Measurements from ENCODE around the gene ALS2.

The ALS2 gene

DNA sequence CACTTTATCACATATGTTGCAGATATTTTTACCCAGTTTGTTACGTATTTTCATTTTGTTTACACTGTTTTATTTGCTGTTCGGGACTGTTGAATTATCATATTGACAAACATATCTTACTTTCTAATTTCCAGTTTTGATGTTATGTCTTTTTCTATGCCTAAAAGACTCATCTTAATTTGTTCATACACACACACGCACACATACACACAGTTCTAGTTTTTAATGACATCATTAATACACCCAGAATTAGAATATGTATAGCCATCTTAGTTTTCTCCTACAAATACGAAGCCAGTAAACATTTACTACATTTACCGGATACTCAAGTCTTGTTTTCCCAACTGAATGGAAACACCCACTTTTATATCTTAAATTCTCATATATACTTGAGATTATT, 29.2 kb downstream of the ALS2 start:
- no peak for DNase-seq

DNA sequence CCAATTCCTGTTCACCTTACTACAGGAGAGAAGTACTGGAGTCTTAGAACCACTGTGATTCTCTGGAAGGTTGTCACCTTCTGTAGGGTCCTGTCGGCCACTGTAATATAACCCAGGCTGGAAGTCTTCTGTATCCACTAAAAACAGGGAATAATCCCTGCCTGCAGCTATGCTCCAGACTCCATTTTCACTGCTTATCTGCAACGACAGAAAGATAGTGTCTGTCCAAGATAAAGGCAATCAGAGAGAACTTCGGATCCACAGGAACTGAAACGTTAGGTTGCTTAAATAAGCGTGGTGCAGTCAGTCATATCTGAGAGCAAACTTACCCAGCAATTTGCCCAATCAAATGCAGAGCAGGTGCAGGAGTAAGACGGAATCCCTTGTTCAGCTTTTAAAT, 34.2 kb downstream of the ALS2 start:
- no peak for DNase-seq

DNA sequence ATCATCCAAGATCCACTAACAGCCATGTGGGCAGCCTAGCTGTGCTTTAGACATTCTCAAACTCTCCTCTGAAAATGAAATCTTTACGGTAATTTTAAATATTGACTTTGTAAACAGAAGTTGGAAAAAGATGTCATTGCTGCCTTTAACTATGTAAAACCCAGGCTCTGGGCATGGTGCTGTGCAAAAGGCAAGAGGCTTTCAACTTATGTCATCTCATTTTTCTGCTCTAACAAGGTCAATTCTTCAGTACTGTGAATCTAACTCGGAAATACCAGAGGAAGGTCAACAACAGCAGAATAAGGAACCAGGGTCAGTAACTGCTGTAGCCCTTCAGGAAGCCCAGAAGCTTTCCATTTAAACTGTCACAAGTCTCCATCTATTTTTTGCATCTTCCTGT, 45.2 kb downstream of the ALS2 start:
- no peak for DNase-seq

DNA sequence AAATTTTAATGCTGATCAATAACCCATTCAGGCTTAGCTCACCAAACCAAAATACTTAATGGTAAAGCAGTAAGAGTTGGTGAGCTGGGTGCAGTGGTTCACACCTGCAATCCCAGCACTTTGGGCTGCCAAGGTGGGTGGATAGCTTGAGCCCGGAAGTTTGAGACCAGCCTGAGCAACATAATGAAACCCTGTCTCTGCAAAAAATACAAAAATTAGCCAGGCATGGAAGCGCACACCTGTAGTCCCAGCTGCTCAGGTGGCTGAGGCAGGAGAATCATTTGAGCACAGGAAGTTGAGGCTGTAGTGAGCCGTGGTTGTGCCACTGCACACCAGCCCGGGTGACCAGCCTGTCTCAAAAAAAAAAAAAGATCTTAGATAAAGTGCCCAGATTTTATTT, 46.6 kb downstream of the ALS2 start:
- no peak for DNase-seq

DNA sequence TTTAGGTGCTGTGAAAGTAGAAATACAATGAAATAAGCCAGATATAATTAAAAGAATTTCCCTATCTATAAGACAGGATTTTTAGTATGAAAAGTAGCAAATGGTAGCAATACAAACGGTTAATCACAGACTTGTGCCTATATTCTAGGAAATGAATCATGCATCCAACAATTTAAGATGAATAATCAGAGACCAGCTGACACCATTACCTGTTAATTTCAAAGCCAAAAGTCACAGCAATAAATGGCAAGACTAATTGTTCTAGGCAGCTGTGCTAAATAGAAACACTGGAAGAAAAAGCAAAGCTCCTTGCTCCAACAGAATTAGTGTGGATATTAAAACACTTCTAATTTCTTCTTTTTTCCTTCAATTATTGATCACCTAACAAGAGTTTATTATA, 47.2 kb downstream of the ALS2 start:
- no peak for DNase-seq

DNA sequence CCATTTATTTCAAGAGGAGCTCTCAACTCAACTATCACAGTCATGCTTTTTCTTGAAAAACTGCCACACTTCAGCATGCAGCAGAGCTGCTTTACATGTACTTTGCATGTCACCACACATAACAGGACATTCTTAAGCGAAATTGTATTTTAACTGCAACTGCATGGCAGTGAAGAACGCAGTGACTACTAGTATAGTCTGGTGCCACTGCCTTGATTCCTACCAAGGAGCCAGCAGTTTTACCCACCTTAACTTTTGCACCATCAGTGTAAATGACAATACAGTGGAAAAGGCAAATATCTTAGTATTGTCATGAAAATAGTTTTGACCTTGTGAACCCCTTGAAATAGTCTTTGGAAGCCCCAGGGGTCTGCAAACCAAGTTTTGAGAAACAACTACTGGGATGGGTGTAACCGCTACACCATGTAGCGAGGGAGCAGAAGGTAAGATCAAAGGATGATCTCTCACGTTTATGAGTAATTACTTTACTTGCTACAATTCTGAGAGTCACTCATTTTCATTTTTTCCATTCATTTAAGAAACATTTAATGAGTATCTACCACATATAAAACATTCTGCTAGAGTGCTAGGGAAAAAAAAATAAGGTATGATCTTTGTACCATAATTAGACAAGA, 50.0 kb downstream of the ALS2 start:
- peak; percentile 56 for DNase-seq

DNA sequence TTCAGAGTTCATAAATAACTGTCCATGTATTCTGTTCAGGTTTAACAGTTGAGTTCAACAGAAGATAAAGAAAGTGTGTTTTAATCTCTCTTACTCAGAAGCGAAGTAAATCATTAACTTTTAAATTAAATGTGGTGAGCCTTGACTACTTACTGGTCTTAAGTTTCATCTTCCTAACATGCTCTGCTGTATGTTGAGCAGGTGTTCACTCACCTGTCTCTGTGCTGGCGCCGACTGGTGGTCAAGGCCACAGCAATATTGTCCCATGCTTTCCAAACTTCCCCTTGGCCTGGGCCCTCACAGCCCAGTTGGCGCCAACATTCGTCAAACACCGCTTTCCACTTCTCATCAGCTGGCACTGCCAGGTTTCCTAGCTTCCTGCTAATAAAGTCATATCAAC, 65.3 kb downstream of the ALS2 start:
- DNase-seq, result no peak

DNA sequence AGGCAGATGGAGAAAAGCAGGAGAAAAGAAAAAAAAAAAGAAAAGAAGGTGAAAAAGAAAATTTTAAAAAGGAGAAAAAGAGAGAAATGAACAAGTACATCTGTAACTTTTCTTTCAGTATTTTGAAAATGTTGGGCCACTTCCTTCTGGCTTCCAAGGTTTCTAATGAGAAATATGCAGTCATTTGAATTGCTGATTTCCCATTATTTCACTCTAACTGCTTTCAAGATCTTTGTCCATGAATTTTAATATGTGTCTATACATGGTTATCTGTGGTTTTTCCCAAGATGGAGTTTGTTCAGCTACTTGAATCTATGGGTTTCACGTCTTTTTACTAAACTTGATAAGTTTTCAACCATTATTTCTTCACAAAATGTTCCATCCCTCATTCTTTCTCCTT, 68.0 kb downstream of the ALS2 start:
- DNase-seq, result no peak

DNA sequence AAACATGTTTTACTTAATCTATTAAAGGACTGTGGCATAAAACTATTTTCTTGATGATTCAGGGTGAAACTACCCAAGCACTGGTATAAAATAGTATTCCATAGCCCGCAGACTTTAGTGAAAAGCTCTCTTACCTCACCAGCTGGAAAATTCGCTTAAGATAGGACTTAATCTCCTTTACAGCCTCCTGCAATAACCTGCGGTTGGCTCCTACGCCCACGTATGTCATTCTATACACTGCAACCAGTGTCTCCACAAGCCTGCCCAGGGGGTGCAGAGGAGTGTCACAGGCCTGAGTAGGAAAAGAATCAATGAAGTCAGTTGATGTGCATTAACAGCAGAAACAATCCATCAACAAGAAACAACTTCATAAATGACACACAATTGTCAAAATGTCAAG, 71.0 kb downstream of the ALS2 start:
- no peak for DNase-seq

DNA sequence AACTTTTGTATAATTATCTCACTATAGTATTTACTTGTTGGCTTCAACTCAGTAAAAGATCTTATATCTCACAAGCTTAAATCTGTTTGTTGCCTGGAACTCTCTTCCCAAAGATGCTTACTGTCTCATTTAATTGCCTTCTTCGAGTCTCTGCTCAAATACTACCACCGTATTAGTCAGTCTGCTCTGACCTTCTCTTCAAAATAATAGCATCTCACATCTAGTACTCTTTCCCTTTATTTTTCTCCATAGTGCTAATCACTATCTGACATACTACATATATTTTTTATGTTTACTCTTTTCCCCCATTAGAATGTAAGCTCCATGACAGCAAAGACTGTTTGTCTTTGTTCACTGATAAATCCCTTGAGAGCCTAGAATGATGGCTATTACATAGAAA, 71.7 kb downstream of the ALS2 start:
- DNase-seq, result no peak

DNA sequence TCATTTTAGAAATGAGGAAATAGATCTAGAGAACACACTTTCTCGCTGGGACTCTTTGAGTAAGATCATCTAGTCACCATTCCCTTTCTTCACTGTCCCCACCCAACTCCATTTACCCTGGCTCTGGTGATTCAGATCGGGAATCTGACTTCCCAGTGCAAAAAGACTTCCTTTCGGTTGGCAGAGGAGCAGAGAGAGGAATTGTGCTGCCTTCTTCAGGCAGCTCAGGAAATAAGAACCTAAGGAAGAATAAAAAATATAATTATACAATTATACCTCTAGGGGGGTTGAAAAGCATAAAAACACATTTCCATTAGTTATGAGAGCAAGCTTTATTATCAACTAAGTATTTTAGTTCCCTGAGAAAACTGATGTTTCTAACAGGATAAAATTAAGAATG, 73.0 kb downstream of the ALS2 start:
- DNase-seq, result no peak

DNA sequence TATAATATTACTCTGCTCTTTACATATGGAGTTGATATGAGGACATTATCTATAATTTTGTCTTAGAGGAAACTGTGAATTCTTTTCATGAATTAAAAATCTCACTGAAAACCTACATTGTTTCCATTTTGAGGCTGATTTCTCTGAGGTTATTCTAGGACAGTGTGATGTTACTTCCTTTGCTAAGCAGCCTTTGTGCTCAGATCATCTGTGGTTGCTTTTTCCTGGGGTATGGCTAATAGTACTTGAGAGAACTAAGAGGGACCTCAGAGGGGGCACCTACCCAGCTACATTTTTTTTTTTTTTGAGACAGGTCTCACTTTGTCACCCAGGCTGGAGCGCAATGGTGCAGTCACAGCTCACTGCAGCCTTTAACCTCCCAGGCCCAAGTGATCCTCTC, 73.6 kb downstream of the ALS2 start:
- no peak for DNase-seq

DNA sequence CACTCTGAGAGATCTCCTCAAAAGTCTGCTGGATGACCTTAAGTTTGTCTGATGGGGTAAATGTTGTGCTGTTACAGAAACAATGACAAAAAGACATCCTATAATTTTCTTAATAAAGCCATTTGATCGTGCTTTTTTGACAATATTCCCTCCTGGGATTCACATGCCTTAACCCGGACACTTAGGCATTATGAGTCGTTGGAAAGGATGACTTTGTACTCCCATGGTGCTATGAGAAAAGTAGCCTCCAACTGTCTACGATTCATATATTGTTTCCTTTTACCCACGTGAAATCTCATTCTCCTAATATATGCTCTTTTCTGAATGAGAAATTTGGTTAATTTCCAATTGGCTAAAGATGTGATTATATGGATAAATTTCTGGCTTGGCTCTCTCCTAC, 76.2 kb downstream of the ALS2 start:
- no peak for DNase-seq

DNA sequence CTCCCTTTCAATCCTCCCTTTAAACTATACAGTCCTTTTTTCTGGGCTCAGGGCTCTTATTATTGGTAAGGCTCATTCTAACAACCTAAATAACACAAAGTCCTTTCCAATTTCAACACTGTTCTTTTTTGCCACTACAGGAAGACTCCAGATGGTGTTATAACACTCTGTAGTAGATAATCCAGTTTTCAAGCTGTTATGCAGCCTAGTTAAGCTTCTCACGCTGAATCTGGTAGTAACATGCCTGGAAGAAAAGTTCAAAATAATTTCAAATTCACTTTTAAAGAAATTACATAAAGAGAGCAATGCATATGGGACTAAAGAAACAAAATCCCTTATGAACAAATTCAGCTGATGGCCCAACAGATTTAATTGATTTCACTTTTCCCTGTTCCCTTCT, 79.1 kb downstream of the ALS2 start:
- no peak for DNase-seq

DNA sequence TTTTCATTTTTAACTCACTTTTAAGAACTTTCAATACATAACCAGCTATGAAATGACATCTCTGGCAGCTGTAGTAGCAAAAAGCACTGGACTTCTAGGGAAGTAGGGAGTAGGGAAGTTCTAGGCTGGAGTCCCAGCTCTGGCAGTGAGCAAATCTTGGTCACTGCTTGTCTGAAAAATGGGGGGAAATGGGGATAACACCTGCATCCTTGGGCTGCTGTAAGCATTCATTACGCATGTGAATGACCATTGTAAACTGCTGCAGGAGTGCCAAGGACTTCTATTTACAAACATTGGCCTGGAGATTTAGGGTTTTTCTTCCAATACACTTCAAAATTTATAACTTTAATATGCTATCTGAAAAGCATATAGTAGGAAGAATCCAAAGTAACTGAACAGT, 81.3 kb downstream of the ALS2 start:
- no peak for DNase-seq

DNA sequence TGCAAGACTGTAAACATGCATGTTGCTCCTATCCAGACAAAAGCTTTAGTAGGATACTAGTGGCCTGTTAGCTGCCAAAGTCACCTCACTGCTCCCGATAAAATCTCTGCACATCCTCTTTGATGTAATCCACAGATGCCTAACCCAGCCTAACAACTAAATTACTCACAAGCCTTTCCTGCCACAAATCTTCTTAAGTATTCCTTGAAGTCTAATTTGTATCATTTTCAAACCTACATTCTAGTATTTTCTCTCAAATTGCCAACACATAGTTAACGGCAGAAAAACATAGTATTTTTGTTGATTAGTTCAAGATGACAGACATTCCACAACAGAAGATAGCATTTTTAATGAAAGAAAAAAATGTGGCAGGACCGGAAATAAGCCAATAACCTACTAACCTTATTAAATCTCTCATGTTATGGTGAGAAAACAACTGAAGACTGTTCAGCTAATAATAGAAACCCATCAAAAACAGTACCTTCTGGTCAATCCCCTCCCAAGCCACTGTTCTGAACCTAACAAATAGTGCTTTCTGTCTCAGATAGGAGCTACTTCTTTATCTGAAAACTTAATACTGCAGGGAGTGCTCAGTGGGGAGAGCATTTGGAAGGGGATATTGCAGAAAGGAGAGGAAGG, 82.0 kb downstream of the ALS2 start, which contains the start of gene MPP4:
MPP4 (minus strand) TSS at position 57 of the 639 bp plus-strand sequence. CDS start 4,690 bp downstream, outside the sequence.
- peak; percentile 5 for DNase-seq

DNA sequence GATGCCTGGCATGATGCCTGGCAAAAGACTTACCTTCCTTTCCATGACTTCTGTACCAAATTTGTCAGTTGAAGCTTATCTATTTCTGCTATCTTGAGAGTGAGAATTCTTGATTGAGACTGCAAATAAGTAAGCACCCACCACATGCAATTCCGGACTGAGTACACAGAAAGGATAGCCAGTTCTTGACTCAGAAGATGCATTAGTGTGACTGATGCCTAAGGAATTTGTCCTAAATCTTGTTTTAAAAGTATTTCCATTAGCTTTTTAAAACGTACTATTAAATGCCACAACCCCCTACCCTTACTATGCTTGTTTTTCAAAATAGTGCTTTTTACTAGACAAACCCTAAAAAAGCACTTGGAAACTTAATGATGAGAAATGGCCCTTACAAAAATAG, 82.8 kb downstream of the ALS2 start:
- DNase-seq, result no peak

DNA sequence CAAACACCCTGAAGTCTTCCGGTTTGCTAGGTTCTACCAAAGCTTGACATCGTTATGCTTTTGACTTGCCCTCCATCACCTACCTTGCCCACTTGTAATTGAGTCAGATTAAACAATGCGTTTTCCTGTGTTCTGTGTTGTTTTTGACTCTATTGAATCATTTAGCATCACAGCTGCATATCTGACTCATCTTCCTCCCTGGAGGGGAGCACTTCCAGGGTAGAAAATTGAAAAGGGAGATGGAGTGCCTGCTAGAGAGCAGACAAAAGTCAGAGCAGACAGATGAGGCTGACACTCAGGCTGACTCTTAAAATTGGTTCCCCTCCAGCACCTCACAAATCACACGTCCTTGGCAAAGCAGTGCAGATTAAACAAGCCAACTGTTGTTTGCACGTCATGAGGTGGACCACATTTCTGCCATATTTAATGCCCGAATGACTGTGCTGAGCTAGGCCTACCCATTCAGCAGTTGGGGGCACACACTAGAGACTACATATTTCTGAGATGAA, 84.5 kb downstream of the ALS2 start:
- DNase-seq, result peak; percentile 24

DNA sequence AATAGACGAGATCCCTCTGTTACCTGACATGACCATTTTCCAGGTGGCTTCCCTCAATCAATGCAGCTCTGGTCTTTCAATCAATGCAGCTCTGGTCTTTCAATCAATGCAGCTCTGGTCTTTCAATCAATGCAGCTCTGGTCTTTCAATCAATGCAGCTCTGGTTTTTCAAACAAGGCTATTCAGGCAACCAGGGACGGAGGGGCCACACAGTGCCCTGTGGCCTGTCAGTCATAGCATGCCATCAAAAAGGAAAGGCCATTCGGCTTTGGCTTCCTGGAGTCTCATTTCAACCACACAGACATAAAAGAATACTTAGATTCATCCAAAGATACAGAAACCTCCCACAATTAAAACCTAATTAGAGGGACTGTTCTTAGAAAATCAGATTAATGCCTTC, 95.6 kb downstream of the ALS2 start:
- DNase-seq, result no peak

DNA sequence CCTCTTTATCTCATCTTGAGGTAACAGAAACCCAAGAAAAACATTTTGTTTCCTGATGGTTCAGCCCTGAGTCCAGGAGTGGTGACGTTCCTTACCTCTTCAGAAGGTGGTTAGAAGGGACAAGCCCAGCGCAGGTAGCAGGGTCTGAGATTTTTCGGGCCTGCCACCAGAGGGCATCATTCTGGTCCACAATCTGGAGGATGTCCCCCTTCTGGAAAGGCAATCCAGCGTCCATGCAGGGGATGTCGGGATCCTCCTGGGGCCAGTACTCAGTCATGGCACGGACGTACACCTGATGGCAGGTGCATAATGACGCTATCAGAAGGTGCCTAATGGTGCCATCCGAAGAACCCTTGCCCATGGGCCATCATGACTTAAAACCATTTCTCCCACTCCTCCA, 100.0 kb downstream of the ALS2 start:
- DNase-seq, result peak; percentile 20

DNA sequence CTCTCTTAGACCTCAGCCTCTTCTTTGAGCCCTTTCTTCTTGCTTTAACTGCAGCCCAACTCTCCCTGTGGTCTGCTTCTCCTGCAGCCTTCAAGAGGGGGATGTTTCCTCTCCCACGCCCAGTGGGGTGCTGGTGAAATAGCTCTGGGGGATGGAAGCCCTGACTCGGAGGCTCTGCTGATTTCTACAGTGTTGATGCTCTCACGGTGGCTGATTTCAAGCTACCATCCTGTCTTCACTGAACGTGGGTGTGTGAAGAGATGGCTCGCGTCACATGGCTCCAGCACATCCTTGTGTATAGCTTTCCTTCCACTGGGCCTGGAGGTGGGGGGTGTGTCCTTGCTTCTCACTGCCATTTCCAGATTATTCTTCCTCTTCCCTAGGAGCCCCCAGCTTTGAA, 102.3 kb downstream of the ALS2 start:
- no peak for DNase-seq

DNA sequence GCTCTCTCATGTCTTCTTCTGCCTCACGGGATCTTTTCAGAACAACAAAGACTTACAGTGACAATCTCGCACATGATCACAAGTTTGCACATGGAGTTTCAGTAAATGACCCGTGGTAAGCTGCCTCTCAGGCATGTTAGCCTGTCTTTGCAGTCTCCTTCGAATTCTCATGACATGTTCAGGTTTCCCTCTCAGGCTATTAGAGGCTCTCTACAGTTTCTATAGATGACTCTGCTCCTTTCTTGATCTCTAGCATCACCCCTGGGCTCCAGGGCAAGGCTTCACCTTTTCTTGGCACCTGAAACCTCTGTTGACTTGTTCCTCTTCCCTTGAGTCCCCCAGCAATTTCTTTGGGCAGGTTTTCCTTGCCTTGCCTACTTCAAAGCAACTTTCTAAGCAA, 105.3 kb downstream of the ALS2 start:
- no peak for DNase-seq

DNA sequence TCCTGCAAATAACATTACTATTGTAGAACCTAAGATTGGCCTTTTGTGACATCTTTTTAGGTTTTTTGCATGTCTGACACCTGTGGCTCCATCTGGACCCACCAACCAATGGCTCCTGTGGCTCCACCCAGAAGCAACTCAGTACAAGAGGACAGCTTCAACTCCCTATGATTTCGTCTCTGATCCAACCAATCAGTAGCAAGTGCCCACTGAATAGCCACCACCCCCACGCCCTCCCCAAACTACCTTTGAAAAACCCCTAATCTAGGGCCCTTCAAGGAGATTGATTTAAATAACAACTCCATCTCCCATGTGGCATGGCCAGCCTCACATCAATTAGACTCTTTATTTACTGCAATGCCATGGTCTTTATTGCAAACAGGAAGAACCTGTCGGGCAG, 105.9 kb downstream of the ALS2 start:
- no peak for DNase-seq

DNA sequence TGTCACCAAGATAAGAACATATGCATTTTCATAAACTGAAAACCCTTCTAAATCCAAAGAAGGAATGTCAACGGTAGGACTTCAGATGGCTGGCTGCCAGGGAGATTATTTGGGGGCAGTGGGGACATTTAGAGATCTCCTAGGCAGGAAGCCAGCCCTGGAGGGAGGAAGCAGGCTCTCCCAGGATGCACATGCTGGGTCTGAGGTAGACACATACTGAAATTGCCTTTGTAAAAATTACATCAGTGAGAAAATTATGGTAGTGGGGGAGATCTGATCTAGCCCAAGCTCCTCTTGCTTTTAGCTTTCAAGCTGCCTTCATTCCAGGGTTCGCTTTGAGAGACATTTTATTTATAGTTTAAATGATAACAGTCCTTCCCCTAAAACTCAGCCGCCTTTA, 106.4 kb downstream of the ALS2 start:
- no peak for DNase-seq

DNA sequence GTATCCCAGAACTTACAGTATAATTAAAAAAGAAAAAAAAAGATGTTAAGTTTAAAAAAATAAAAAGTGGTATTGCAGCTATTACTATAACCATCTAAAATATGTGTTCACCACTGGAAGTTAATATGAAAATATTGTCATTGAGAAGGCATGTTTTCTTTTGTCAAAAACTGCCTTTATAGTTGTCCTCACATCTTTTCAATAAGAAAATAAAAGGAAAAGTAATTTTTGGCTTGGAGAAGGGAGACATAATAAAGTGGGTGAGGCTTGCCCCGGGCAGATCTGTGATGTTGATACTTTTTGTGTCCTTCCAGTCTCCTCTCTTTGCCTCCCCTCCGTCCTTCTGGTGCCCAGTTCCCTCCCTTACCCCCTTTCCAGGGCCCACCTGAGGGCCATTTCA, 107.2 kb downstream of the ALS2 start:
- DNase-seq, result no peak
